AG09309 (cell line): ENCODE data around the gene LAMA5.

Source experiments
- DNase-seq: peaks from one replicate; pipeline ENCODE4 v3.0.0-alpha.2; 2010; ENCODE audit warnings: low read depth
- H3K4me3 ChIP-seq: 2 replicates; pipeline ENCODE4 v1.5.1; 2011; ENCODE audit warnings: mild to moderate bottlenecking, low read depth, low read length, moderate library complexity; ENCODE audit not compliant: control insufficient read depth
- TF ChIP-seq, protein P1 (sequence below): IDR thresholded peaks from 2 replicates; pipeline ENCODE4 v1.5.1; 2011; ENCODE audit warnings: mild to moderate bottlenecking, low read depth, low read length, inconsistent platforms; ENCODE audit not compliant: insufficient read depth, control insufficient read depth; ENCODE audit errors: missing control alignments

LAMA5 gene

DNA sequence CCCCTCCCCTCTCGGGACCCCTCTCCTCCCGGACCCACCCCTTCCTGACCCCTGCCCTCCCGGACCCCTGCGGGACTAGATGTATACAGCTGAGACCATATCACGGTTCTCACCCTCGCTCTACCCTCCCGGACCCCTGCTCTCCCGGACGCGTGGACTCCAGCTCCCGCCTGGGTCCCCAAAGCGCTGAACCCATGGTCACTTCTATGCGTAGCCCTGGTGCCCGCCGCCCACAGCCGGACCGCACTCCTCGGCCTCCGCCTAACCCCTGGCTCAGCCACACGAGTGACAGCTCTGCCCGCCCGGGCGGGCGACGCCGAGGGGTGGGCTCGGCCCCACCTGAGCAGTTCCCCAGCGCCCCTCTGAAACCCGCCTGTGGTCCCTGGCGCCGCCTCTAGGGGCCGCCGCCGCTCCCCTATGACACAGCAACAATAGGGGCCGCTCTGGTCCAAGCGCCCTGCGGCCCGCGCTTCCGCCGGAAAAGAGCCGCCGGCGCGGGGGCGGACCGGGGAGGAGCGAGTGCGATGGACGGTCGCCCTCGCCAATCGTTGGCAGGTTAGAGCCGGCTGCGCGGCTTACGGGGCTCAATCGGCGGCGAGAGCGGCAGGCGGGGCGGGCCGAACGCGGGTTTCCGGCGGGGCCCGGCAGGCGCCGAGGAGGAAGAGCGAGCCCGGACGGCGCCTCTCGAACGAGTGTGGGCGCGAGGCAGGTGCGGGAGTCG lies 64.6 kb downstream of the LAMA5 start, which contains the start of gene ADRM1:
ADRM1 (plus strand) TSS at position 657 of the 721 bp plus-strand sequence. CDS start 572 bp downstream, outside the sequence.
- peak; percentile 85 for DNase-seq
- TF ChIP-seq, protein P1, sequence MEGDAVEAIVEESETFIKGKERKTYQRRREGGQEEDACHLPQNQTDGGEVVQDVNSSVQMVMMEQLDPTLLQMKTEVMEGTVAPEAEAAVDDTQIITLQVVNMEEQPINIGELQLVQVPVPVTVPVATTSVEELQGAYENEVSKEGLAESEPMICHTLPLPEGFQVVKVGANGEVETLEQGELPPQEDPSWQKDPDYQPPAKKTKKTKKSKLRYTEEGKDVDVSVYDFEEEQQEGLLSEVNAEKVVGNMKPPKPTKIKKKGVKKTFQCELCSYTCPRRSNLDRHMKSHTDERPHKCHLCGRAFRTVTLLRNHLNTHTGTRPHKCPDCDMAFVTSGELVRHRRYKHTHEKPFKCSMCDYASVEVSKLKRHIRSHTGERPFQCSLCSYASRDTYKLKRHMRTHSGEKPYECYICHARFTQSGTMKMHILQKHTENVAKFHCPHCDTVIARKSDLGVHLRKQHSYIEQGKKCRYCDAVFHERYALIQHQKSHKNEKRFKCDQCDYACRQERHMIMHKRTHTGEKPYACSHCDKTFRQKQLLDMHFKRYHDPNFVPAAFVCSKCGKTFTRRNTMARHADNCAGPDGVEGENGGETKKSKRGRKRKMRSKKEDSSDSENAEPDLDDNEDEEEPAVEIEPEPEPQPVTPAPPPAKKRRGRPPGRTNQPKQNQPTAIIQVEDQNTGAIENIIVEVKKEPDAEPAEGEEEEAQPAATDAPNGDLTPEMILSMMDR, result peak; percentile 74
- H3K4me3 ChIP-seq, result peak within 1 kb of the TSS; percentile 86

DNA sequence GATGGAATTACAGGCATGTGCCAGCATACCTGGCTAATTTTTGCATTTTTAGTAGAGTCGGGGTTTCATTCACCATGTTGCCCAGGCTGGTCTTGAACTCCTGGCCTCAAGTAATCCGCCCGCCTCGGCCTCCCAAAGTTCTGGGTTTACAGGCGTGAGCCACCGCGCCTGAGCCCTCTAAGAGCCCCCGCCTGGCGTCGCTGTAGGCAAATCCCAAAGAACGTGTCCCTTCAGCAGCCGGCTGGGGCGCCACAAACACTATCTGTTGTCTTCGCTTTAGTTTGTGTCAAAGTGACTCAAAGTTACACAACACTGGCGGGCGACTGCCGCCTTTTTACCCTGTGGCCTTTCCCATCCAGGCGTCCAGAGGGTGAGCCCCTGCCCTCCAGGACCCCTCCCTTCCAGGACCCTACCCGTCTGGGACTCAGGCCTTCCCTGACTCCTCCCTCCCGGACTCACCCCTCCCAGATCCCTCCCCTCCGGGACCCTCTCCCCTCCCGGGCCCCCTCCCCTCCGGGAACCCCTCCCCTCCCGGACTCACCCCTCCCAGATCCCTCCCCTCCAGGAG lies 65.3 kb downstream of the LAMA5 start:
- peak; percentile 80 for DNase-seq
- TF ChIP-seq, protein P1, result peak; percentile 94
- H3K4me3 ChIP-seq, result peak overlapping the region; percentile 73

DNA sequence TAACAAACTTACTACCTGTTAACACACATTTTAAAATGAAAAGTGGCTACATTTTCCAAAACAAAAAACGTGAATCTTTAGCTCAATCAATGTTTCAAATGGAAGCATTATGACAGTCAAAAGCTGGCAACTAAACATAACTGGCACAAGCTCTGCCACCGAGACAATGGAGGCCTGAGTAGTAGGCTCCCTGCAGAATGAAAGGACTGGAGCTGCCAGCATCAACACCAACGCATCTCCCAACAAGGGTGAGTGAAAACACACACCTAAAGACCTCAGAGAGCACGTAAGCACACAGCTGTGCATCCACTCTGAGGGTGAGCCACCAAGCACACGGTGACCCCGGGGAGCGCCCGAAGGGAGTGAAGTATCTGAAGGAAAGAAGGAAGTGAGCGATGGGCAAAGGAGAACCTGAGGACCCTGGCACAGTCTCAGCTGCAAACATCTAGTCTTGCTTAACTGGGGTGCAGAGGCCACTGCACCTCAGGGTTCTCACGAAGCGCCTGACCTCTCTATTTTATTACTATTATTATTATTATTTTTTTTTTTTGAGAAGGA lies 65.9 kb downstream of the LAMA5 start:
- TF ChIP-seq, protein P1, result no peak
- H3K4me3 ChIP-seq, result no peak overlapping the region
- DNase-seq, result no peak

DNA sequence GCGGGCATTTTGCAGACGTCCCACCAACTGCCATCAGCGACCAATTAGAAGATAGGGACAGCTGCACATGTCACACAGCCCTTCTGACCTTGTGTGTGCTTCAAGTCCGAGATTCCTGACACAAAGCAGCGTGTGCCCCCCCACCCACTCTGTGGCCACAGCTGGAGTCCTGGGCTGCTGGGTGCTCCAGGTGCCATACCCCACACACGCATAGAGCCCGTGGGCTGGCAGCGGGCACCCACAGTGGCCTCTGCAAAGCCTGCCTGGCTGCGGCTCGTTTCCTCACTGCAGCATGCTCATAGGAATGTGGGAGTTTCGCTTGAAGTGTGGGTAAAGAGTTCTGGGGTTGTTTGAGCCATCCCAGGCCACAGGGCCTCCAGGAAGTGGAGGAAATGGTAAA lies 66.8 kb downstream of the LAMA5 start:
- H3K4me3 ChIP-seq, result no peak overlapping the region
- TF ChIP-seq, protein P1, result no peak
- no peak for DNase-seq

DNA sequence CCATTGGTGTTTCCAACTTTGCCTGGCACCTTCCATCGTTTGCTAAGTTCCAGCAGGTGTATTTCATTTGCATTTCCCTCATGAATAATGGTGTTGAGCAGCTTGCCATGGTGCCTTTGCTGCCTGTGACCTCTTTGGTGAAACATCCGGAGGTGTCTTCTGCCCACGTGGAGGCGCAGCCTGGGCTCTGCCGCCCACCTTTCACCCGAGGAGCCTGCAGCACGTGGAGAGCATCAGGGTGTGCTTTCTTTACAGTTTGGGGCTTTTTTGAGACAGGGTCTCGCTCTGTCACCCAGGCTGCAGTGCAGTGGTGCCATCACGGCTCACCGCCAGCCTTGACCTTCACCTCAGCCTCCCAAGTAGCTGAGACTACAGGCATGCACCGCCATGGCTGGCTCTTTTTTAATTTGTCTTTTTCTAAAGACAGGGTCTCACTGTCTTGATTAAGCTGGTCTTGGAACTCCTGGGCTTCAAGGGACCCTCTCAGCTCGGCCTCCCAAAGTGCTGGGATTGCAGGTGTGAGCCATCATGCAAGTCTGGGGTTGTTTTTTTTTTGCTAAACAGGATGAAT lies 67.4 kb downstream of the LAMA5 start:
- H3K4me3 ChIP-seq, result no peak overlapping the region
- TF ChIP-seq, protein P1, result no peak
- DNase-seq, result no peak

DNA sequence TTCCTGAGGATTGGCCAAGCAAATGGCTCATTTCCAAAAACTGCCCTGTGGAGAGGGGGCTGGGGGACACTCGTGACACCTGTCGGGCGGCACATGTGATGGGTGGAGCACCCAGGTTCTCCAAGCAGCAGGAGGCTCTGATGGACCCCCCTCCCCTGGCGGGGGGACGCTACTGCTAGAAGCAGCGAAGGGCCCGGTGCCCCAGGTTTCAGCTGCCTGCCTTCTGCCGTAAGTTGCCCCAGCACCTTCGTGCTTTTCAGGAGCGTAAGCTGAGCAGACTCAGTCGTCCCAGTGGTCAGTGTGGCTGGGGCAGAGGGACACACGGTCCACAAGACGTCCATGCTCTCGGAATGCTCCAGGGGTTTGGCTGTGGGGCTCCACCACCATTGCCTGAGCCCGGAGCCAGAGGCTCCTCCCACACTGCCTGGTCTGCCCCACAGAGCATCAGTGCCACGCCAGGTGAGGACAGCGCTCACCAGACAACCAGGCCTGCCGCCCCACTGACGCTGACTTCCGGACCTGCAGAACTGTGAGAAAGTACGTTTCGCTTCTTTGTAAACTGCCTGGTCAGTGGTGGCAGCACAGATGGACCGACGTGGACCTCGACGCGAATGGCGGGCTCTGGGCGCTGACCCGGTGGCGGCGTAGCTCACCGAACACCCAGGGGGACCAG lies 68.4 kb downstream of the LAMA5 start:
- TF ChIP-seq, protein P1, result no peak
- DNase-seq, result no peak
- H3K4me3 ChIP-seq, result no peak overlapping the region
